Testis (tissue), 3 donors: ENCODE results near the gene CD79A. TPM values are rescaled to one million over a fixed set of nuclear protein-coding genes. Genes with fewer than 3 reads are reported as not detected.

Experiments used
- DNase-seq: peaks from one replicate; pipeline ENCODE4 v3.0.0-alpha.2; 2019
- H3K27ac ChIP-seq, 2 donors: fragments of 200-600 bp; sonication (generic); one replicate each; pipeline ENCODE4 v1.5.1; 2019
- H3K27me3 ChIP-seq: fragments of 200-600 bp; sonication (generic); one replicate; pipeline ENCODE4 v1.5.1; 2019
- H3K36me3 ChIP-seq: fragments of 200-600 bp; sonication (generic); one replicate; pipeline ENCODE4 v1.5.1; 2017; ENCODE audit warnings: low read depth; ENCODE audit errors: missing control alignments
- H3K4me1 ChIP-seq: fragments of 200-600 bp; sonication (generic); one replicate; pipeline ENCODE4 v1.5.1; 2019
- H3K4me3 ChIP-seq, 2 donors: fragments of 200-600 bp; sonication (generic); one replicate each; pipeline ENCODE4 v1.5.1; 2017 to 2019
- H3K9me3 ChIP-seq: fragments of 200-600 bp; sonication (generic); one replicate; pipeline ENCODE4 v1.5.1; 2017
- CTCF ChIP-seq, 3 experiments: fragments of 450-650 bp in 2 of 3; fragments of 200-600 bp in 1 of 3; sonication (generic) in 1 of 3; IDR thresholded peaks; one replicate each; pipeline ENCODE4 v1.5.1; 2016 to 2019; ENCODE audit warnings: antibody characterized with exemption in 3 of 3, mild to moderate bottlenecking in 2 of 3, moderate library complexity in 1 of 3
- POLR2A ChIP-seq: fragments of 450-650 bp; IDR thresholded peaks from one replicate; pipeline ENCODE4 v1.6.1; 2017; ENCODE audit warnings: antibody characterized with exemption, mild to moderate bottlenecking, moderate library complexity
- WGBS, 2 donors: methylation state at CpG; one replicate each; pipeline ENCODE4 v1.1.5; 2018; 5-methylcytosine and 5-hydroxymethylcytosine counted together
- intact Hi-C: fragments of 100-400 bp; cut with DNase I; formaldehyde crosslinking; loops from one replicate; pipeline ENCODE4 v1.15.1; 2023; ENCODE audit warnings: low total_unique reads
- microRNA-seq, 2 donors: library from miRNA; unstranded; fragments of <30 nt; microRNA quantifications; one replicate each; pipeline ENCODE4, GENCODE V29; 2016; ENCODE audit warnings: borderline number of aligned reads in 2 of 2, borderline replicate concordance in 1 of 2
- polyA plus RNA-seq: library from polyadenylated mRNA; stranded (reverse); fragments of 350-450 nt; fragmentation: Illumina TruSeq; extraction: RNeasy Lipid Tissue Mini Kit (QIAGEN cat#74804); gene quantifications from one replicate; pipeline ENCODE4 v1.2.3, GENCODE V29; 2014; ENCODE audit warnings: low read depth, low replicate concordance; ENCODE audit not compliant: insufficient read depth
- small RNA-seq, 2 donors: library from RNA; depleted of rRNA; stranded (forward); fragments of <200 nt; gene quantifications; one replicate each; pipeline ENCODE3, GENCODE V24; 2016
- total RNA-seq, 2 donors: library from RNA; depleted of rRNA; stranded (reverse); fragments of >200 nt; gene quantifications; one replicate each; pipeline ENCODE4 v1.2.3, GENCODE V29; 2016

Gene CD79A
- total and polyA plus RNA-seq, 3 donors from 2014 or later, result 0.87 to 3.6 TPM; not detected in 1

GRCh38 chr19:41928754-41929535 is 51.9 kb downstream of the CD79A start:
- intact Hi-C loops, result no loop called here
- WGBS, 2 donors, result 9 to 15% methylated on average over 20 to 29 of the region's 29 CpGs
- Histone ChIP-seq H3K27ac (no peak overlapping the region), H3K36me3 (no peaks in the 10 kb centered on the region), H3K4me3 (peak overlapping the region in 1 of 2 donors; percentile 60), H3K9me3 (no peaks in the 10 kb centered on the region), H3K4me1 (peaks cover 12% of the 10 kb centered on the region), H3K27me3 (peaks cover 4% of the 10 kb centered on the region)
- DNase-seq, result no peak
- TF ChIP-seq POLR2A, result no peak
- no peak for TF ChIP-seq CTCF (IDR thresholded peaks at IDR 0.05)

GRCh38 chr19:41929536-41930071 is 52.5 kb downstream of the CD79A start:
- intact Hi-C loops, result no loop called here
- TF ChIP-seq CTCF (IDR thresholded peaks at IDR 0.05) (no peak), POLR2A (no peak)
- no peak for DNase-seq
- H3K36me3 ChIP-seq, result no peaks in the 10 kb centered on the region
- H3K9me3 ChIP-seq, result no peaks in the 10 kb centered on the region
- peaks cover 12% of the 10 kb centered on the region for H3K4me1 ChIP-seq
- peaks cover 4% of the 10 kb centered on the region for H3K27me3 ChIP-seq
- 53 to 58% methylated on average over 10 to 14 of the region's 14 CpGs for WGBS, 2 donors
- H3K27ac ChIP-seq, result no peak overlapping the region
- no peak overlapping the region for H3K4me3 ChIP-seq

- Histone ChIP-seq H3K4me3 (no peak overlapping the region), H3K9me3 (no peaks in the 10 kb centered on the region), H3K4me1 (peaks cover 12% of the 10 kb centered on the region), H3K27me3 (peaks cover 4% of the 10 kb centered on the region), H3K27ac (no peak overlapping the region), H3K36me3 (no peaks in the 10 kb centered on the region)
- 45 to 72% methylated on average over 6 to 7 of the region's 7 CpGs for WGBS, 2 donors
- intact Hi-C loops, result no loop called here
- DNase-seq, result no peak
- TF ChIP-seq CTCF (IDR thresholded peaks at IDR 0.05), result no peak
- TF ChIP-seq POLR2A, result no peak
Observed at GRCh38 chr19:41930322-41930722, 53.2 kb downstream of the CD79A start.

Small RNAs within 50 kb of the gene (microRNA-seq; reads per million reads assigned to microRNA genes)
- 0 reads per million in 2 donors for gene MIR6797

Small RNAs within 50 kb of the gene (small RNA-seq; reads per million reads assigned to genes)
- 0 reads per million in 2 donors for gene MIR6797

Other genes starting within 250 kb of the CD79A start
- under 1 TPM; 0.19 to 0.39 TPM for gene CEACAM7, start 189.0 kb upstream of the CD79A start, total RNA-seq
- not detected for gene CEACAM7, start 189.0 kb upstream of the CD79A start, polyA plus RNA-seq
- gene CEACAM5, start 168.7 kb upstream of the CD79A start, total RNA-seq, result under 1 TPM; 0.24 to 0.50 TPM
- 0.33 TPM for gene CEACAM5, start 168.7 kb upstream of the CD79A start, polyA plus RNA-seq
- under 1 TPM in 1 of 2 donors, not detected in 1; 0.31 TPM for gene CEACAM6, start 121.7 kb upstream of the CD79A start, total RNA-seq
- 0.29 TPM for gene CEACAM6, start 121.7 kb upstream of the CD79A start, polyA plus RNA-seq
- not detected for gene CEACAM3, start 80.7 kb upstream of the CD79A start, total RNA-seq
- gene CEACAM3, start 80.7 kb upstream of the CD79A start, polyA plus RNA-seq, result not detected
- 10 to 100 TPM; 33.6 to 68.4 TPM for gene LYPD4, start 32.6 kb upstream of the CD79A start, total RNA-seq
- 198 TPM for gene LYPD4, start 32.6 kb upstream of the CD79A start, polyA plus RNA-seq
- 10 to 100 TPM; 23.1 to 55.3 TPM for gene DMRTC2, start 32.2 kb upstream of the CD79A start, total RNA-seq
- 71.0 TPM for gene DMRTC2, start 32.2 kb upstream of the CD79A start, polyA plus RNA-seq
- 1,000 to 10,000 TPM in 1 of 2 donors, 100 to 1,000 TPM in 1; 869 to 1,199 TPM for gene RPS19, start 17.0 kb upstream of the CD79A start, total RNA-seq
- 1,270 TPM for gene RPS19, start 17.0 kb upstream of the CD79A start, polyA plus RNA-seq
- gene ARHGEF1, start 5.9 kb downstream of the CD79A start, total RNA-seq, result 10 to 100 TPM; 51.2 to 56.3 TPM
- 33.2 TPM for gene ARHGEF1, start 5.9 kb downstream of the CD79A start, polyA plus RNA-seq
- 1 to 10 TPM; 2.2 to 2.4 TPM for gene ERFL, start 51.2 kb downstream of the CD79A start, total RNA-seq
- 0.78 TPM for gene ERFL, start 51.2 kb downstream of the CD79A start, polyA plus RNA-seq
- 100 to 1,000 TPM; 143 to 196 TPM for gene RABAC1, start 82.0 kb downstream of the CD79A start, total RNA-seq
- gene RABAC1, start 82.0 kb downstream of the CD79A start, polyA plus RNA-seq, result 182 TPM
- 10 to 100 TPM; 30.3 to 60.8 TPM for gene ATP1A3, start 117.0 kb downstream of the CD79A start, total RNA-seq
- 87.3 TPM for gene ATP1A3, start 117.0 kb downstream of the CD79A start, polyA plus RNA-seq
- 10 to 100 TPM; 43.8 to 87.4 TPM for gene GRIK5, start 192.9 kb downstream of the CD79A start, total RNA-seq
- gene GRIK5, start 192.9 kb downstream of the CD79A start, polyA plus RNA-seq, result 31.7 TPM
- 10 to 100 TPM; 63.2 to 64.8 TPM for gene ZNF574, start 198.9 kb downstream of the CD79A start, total RNA-seq
- 47.4 TPM for gene ZNF574, start 198.9 kb downstream of the CD79A start, polyA plus RNA-seq